A549 (cell line): ENCODE results near the gene GRAMD2B.
"Not testable (repeated sequence)": the region's sequence is repeated elsewhere in the genome, so short reads cannot be mapped to it uniquely, and the experiment has no call there.

Experiments
- CEBPB ChIP-seq, 2 experiments: fragments of >200 bp in 1 of 2; sonication (Bioruptor Twin) in 1 of 2; formaldehyde crosslinking in 1 of 2; IDR thresholded peaks; 2 replicates each; pipeline ENCODE4 v1.6.1; 2012 to 2016
- EP300 ChIP-seq, 2 experiments: fragments of >200 bp; sonication (Bioruptor Twin); formaldehyde crosslinking; IDR thresholded peaks; 2 replicates in 1 of 2; 3 replicates in 1 of 2; pipeline ENCODE4 v1.6.1; 2016 to 2017
- MAZ ChIP-seq: fragments of 150-350 bp; IDR thresholded peaks from 2 replicates; pipeline ENCODE4 v1.6.1; 2014; ENCODE audit warnings: antibody characterized with exemption, low read depth, low read length, borderline replicate concordance
- RFX5 ChIP-seq: fragments of 450-650 bp; IDR thresholded peaks from 2 replicates; pipeline ENCODE4 v1.7.1; 2014; ENCODE audit warnings: antibody characterized with exemption, mild to moderate bottlenecking, moderate library complexity
- RNF2 ChIP-seq: fragments of 200-600 bp; sonication (generic); IDR thresholded peaks from 2 replicates; pipeline ENCODE4 v1.6.1; 2016; ENCODE audit warnings: low read depth, mild to moderate bottlenecking, antibody characterized with exemption, moderate library complexity, borderline replicate concordance
- TF ChIP-seq, protein P1 (sequence below): fragments of 450-650 bp; IDR thresholded peaks from 2 replicates; pipeline ENCODE4 v1.6.1; 2014; ENCODE audit warnings: antibody characterized with exemption
- TF ChIP-seq, protein P2 (sequence below): IDR thresholded peaks from 2 replicates; pipeline ENCODE4 v1.6.1; 2012
- TF ChIP-seq, protein P3 (sequence below): fragments of 200-600 bp; sonication (generic); IDR thresholded peaks from 2 replicates; pipeline ENCODE4 v1.6.1; 2016; ENCODE audit warnings: antibody characterized with exemption, mild to moderate bottlenecking, moderate library complexity
- TF ChIP-seq, protein P4 (sequence below): fragments of >200 bp; sonication (Bioruptor Twin); formaldehyde crosslinking; IDR thresholded peaks from 3 replicates; pipeline ENCODE4 v1.5.1; 2016
- TF ChIP-seq, protein P5 (sequence below): fragments of 150-350 bp; IDR thresholded peaks from 2 replicates; pipeline ENCODE4 v1.6.1; 2014; ENCODE audit warnings: low read depth, mild to moderate bottlenecking, low read length
- TF ChIP-seq, protein P6 (sequence below): IDR thresholded peaks from 2 replicates; pipeline ENCODE4 v1.6.1; 2012; ENCODE audit warnings: low read depth, borderline replicate concordance
- TF ChIP-seq, protein P7 (sequence below): fragments of 250-450 bp; sonication (Bioruptor Pico); IDR thresholded peaks from 2 replicates; pipeline ENCODE4 v1.5.0; 2021; ENCODE audit warnings: mild to moderate bottlenecking, moderate library complexity, borderline replicate concordance

DNA sequence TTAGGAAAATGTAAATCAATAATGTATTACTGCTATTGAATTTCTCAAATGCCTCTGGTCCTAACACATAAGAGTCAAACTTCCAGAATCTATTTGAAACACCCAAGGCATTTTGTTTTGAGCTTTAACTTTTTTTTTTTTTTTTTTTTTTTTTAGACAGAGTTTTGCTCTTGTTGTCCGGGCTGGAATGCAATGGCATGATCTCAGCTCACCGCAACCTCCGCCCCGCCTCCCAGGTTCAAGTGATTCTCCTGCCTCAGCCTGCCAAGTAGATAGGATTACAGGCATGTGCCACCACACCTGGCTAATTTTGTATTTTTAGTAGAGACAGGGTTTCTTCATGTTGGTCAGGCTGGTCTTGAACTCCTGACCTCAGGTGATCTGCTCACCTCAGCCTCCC is 96.0 kb downstream of the GRAMD2B start:
- TF ChIP-seq EP300 (IDR thresholded peaks at IDR 0.05); RNF2; RFX5; CEBPB (IDR thresholded peaks at IDR 0.05); MAZ: not testable (repeated sequence)
- TF ChIP-seq, protein P1, sequence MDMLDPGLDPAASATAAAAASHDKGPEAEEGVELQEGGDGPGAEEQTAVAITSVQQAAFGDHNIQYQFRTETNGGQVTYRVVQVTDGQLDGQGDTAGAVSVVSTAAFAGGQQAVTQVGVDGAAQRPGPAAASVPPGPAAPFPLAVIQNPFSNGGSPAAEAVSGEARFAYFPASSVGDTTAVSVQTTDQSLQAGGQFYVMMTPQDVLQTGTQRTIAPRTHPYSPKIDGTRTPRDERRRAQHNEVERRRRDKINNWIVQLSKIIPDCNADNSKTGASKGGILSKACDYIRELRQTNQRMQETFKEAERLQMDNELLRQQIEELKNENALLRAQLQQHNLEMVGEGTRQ = not testable (repeated sequence)
- TF ChIP-seq, protein P2, sequence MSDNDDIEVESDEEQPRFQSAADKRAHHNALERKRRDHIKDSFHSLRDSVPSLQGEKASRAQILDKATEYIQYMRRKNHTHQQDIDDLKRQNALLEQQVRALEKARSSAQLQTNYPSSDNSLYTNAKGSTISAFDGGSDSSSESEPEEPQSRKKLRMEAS = not testable (repeated sequence)
- TF ChIP-seq, protein P3, sequence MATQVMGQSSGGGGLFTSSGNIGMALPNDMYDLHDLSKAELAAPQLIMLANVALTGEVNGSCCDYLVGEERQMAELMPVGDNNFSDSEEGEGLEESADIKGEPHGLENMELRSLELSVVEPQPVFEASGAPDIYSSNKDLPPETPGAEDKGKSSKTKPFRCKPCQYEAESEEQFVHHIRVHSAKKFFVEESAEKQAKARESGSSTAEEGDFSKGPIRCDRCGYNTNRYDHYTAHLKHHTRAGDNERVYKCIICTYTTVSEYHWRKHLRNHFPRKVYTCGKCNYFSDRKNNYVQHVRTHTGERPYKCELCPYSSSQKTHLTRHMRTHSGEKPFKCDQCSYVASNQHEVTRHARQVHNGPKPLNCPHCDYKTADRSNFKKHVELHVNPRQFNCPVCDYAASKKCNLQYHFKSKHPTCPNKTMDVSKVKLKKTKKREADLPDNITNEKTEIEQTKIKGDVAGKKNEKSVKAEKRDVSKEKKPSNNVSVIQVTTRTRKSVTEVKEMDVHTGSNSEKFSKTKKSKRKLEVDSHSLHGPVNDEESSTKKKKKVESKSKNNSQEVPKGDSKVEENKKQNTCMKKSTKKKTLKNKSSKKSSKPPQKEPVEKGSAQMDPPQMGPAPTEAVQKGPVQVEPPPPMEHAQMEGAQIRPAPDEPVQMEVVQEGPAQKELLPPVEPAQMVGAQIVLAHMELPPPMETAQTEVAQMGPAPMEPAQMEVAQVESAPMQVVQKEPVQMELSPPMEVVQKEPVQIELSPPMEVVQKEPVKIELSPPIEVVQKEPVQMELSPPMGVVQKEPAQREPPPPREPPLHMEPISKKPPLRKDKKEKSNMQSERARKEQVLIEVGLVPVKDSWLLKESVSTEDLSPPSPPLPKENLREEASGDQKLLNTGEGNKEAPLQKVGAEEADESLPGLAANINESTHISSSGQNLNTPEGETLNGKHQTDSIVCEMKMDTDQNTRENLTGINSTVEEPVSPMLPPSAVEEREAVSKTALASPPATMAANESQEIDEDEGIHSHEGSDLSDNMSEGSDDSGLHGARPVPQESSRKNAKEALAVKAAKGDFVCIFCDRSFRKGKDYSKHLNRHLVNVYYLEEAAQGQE = not testable (repeated sequence)
- TF ChIP-seq, protein P4, sequence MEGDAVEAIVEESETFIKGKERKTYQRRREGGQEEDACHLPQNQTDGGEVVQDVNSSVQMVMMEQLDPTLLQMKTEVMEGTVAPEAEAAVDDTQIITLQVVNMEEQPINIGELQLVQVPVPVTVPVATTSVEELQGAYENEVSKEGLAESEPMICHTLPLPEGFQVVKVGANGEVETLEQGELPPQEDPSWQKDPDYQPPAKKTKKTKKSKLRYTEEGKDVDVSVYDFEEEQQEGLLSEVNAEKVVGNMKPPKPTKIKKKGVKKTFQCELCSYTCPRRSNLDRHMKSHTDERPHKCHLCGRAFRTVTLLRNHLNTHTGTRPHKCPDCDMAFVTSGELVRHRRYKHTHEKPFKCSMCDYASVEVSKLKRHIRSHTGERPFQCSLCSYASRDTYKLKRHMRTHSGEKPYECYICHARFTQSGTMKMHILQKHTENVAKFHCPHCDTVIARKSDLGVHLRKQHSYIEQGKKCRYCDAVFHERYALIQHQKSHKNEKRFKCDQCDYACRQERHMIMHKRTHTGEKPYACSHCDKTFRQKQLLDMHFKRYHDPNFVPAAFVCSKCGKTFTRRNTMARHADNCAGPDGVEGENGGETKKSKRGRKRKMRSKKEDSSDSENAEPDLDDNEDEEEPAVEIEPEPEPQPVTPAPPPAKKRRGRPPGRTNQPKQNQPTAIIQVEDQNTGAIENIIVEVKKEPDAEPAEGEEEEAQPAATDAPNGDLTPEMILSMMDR = not testable (repeated sequence)
- TF ChIP-seq, protein P5, sequence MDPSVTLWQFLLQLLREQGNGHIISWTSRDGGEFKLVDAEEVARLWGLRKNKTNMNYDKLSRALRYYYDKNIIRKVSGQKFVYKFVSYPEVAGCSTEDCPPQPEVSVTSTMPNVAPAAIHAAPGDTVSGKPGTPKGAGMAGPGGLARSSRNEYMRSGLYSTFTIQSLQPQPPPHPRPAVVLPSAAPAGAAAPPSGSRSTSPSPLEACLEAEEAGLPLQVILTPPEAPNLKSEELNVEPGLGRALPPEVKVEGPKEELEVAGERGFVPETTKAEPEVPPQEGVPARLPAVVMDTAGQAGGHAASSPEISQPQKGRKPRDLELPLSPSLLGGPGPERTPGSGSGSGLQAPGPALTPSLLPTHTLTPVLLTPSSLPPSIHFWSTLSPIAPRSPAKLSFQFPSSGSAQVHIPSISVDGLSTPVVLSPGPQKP = not testable (repeated sequence)
- TF ChIP-seq, protein P6, sequence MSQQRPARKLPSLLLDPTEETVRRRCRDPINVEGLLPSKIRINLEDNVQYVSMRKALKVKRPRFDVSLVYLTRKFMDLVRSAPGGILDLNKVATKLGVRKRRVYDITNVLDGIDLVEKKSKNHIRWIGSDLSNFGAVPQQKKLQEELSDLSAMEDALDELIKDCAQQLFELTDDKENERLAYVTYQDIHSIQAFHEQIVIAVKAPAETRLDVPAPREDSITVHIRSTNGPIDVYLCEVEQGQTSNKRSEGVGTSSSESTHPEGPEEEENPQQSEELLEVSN = not testable (repeated sequence)
- TF ChIP-seq, protein P7, sequence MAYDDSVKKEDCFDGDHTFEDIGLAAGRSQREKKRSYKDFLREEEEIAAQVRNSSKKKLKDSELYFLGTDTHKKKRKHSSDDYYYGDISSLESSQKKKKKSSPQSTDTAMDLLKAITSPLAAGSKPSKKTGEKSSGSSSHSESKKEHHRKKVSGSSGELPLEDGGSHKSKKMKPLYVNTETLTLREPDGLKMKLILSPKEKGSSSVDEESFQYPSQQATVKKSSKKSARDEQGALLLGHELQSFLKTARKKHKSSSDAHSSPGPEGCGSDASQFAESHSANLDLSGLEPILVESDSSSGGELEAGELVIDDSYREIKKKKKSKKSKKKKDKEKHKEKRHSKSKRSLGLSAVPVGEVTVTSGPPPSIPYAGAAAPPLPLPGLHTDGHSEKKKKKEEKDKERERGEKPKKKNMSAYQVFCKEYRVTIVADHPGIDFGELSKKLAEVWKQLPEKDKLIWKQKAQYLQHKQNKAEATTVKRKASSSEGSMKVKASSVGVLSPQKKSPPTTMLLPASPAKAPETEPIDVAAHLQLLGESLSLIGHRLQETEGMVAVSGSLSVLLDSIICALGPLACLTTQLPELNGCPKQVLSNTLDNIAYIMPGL (CRISPR knock-in tag) = not testable (repeated sequence)
